ENCODE results near the gene PYHIN1.

The PYHIN1 gene

GRCh38 chr1:159015440-159015909 is 84.1 kb downstream of the PYHIN1 start:
- peak; percentile 63 to 70 for DNase-seq

- DNase-seq, result no peak
Observed at GRCh38 chr1:159023723-159024122, 92.4 kb downstream of the PYHIN1 start.

DNA sequence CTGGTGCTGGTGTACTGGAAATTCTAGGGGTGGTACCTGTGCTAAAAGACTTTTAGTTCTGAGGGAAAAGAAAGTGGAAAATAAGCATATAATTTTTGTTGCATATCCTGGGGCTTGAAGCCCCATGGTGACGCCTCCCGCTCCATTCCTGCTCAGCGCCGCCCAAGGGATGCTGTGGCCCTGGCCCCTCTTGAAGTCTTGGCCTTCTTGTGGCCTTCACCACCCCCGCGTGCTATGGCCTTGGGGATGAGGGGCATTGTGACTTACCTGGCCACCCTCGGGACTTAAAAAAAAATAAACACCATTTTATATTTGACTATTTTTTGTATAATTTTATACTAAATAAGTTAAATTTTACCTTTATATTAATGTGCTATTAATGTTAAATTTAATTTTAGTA is 93.7 kb downstream of the PYHIN1 start:
- no peak for DNase-seq
